ENCODE data around the gene ST7. TPM values are rescaled to one million over a fixed set of nuclear protein-coding genes. Genes with fewer than 3 reads are reported as not detected.
A peak's percentile ranks its signal among the peaks of the same experiment; 100 is the strongest.

Gene ST7
- polyA plus RNA-seq, 1 donor (not counting 4 experiments of a cell fraction or from before 2014, with no cell fraction given): 16.9 TPM

DNA sequence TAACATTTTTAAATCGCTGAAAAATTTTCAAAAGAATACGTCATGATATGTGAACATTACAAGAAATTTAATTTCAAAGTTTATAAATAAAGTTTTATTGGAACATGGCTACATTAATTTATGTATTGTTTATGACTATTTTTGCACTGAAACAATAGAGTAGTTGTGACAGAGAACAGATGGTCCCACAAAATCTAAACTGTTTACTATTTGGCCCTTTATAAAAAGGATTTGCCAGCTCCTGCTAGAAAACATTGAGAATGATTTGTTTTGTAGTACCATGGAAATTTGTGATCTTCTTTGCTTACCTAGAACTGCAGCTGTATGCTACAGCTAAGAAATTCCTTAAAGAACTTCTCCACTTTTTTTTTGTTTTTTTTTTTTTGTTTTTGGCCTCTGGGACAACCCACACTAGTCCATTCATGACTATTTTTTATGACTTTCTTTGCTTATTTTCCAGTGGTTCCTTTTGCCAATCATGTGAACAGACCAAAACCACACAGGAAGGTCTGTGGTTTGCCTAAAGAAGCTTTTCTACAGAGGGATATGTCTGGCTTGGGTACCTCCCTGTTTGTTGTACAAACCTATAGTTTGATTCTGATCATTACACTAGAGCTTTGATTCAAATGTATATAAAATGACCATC, 55.7 kb downstream of the ST7 start:
- Histone ChIP-seq H3K27me3 (ENCODE audit: control insufficient read depth, extremely low read depth, insufficient read depth, low read length) (no peaks in the 10 kb centered on the region), H3K9me3 (ENCODE audit: control insufficient read depth, low read depth, low read length) (no peaks in the 10 kb centered on the region), H3K4me3 (ENCODE audit: control insufficient read depth in 2 of 3, extremely low read depth in 1 of 3, insufficient read depth in 2 of 3, low read depth in 1 of 3, low read length in 3 of 3) (no peak overlapping the region), H4K20me1 (ENCODE audit: control insufficient read depth, extremely low read depth, insufficient read depth, low read length) (no peaks in the 10 kb centered on the region), H3K4me2 (ENCODE audit: control insufficient read depth, extremely low read depth, insufficient read depth, low read depth, low read length) (peak overlapping the region; percentile 25), H3K36me3 (ENCODE audit: control insufficient read depth in 2 of 2, extremely low read depth in 1 of 2, insufficient read depth in 2 of 2, low read length in 2 of 2) (no peaks in the 10 kb centered on the region), H3K9me1 (ENCODE audit: control insufficient read depth, extremely low read depth, insufficient read depth, low read length) (no peaks in the 10 kb centered on the region), H3K27ac (ENCODE audit: control insufficient read depth, insufficient read depth, low read length) (no peak overlapping the region), H3K79me2 (ENCODE audit: control insufficient read depth, insufficient read depth, low read length) (peaks cover 6% of the 10 kb centered on the region), H3K4me1 (ENCODE audit: control insufficient read depth, extremely low read depth, insufficient read depth, low read length) (peaks cover 8% of the 10 kb centered on the region), H2AFZ (ENCODE audit: control insufficient read depth, low read length) (no peak overlapping the region), H3K9ac (ENCODE audit: control insufficient read depth, extremely low read depth, insufficient read depth, low read length) (no peak overlapping the region)
- TF ChIP-seq, protein P1, sequence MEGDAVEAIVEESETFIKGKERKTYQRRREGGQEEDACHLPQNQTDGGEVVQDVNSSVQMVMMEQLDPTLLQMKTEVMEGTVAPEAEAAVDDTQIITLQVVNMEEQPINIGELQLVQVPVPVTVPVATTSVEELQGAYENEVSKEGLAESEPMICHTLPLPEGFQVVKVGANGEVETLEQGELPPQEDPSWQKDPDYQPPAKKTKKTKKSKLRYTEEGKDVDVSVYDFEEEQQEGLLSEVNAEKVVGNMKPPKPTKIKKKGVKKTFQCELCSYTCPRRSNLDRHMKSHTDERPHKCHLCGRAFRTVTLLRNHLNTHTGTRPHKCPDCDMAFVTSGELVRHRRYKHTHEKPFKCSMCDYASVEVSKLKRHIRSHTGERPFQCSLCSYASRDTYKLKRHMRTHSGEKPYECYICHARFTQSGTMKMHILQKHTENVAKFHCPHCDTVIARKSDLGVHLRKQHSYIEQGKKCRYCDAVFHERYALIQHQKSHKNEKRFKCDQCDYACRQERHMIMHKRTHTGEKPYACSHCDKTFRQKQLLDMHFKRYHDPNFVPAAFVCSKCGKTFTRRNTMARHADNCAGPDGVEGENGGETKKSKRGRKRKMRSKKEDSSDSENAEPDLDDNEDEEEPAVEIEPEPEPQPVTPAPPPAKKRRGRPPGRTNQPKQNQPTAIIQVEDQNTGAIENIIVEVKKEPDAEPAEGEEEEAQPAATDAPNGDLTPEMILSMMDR (optimal IDR thresholded peaks at IDR 0.05 in 1 of 3, IDR thresholded peaks at IDR 0.05 in 1 of 3, conservative IDR thresholded peaks at IDR 0.05 in 1 of 3; ENCODE audit: extremely low read depth in 1 of 3, insufficient read depth in 2 of 3, low read length in 3 of 3): no peak
- TF ChIP-seq EZH2 (IDR thresholded peaks at IDR 0.05; ENCODE audit: low read length): no peak
- dilution Hi-C loops (cut with MboI; ENCODE audit: extremely low pct_ligation_motif_present, low sequenced_read_pairs): no loop called here
- DNase-seq (ENCODE audit: low read depth, low spot score): no peak
- no peak for FAIRE-seq

DNA sequence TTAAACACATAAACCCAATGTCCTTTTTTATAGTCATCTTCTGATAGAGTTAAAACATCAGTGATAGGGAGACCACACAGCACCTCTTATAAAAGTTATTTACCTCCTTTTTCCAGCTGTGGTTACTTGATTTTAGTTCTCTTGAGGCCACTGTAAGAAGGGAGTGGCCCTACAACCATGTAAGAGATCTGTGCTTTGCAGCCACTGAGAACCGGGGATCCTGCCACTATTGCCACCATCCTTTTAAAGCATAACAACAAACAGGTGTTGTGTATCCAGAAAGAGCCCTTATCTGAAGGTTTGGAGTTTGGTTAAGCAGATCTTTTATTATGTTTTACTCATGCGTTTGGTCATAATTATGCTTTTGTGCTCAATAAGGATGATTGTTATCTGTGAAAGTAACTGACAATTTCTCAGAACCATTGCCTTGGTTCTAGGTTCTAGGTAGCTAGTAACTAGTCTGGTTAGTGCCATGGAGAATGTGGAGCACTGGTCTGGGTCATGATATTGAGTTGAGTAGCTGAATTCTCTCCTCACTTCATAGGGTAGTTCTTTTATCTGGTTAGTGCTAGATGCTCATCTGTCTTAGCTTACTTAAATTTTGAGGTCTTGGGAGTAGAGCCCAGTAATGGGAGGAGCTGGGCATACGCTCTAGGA, 56.5 kb downstream of the ST7 start:
- Histone ChIP-seq H4K20me1 (ENCODE audit: control insufficient read depth, extremely low read depth, insufficient read depth, low read length) (no peaks in the 10 kb centered on the region), H3K27me3 (ENCODE audit: control insufficient read depth, extremely low read depth, insufficient read depth, low read length) (no peaks in the 10 kb centered on the region), H3K36me3 (ENCODE audit: control insufficient read depth in 2 of 2, extremely low read depth in 1 of 2, insufficient read depth in 2 of 2, low read length in 2 of 2) (no peaks in the 10 kb centered on the region), H3K27ac (ENCODE audit: control insufficient read depth, insufficient read depth, low read length) (no peak overlapping the region), H2AFZ (ENCODE audit: control insufficient read depth, low read length) (no peak overlapping the region), H3K9me3 (ENCODE audit: control insufficient read depth, low read depth, low read length) (no peaks in the 10 kb centered on the region), H3K4me3 (ENCODE audit: control insufficient read depth in 2 of 3, extremely low read depth in 1 of 3, insufficient read depth in 2 of 3, low read depth in 1 of 3, low read length in 3 of 3) (no peak overlapping the region), H3K9ac (ENCODE audit: control insufficient read depth, extremely low read depth, insufficient read depth, low read length) (no peak overlapping the region), H3K4me1 (ENCODE audit: control insufficient read depth, extremely low read depth, insufficient read depth, low read length) (peaks cover 16% of the 10 kb centered on the region), H3K4me2 (ENCODE audit: control insufficient read depth, extremely low read depth, insufficient read depth, low read depth, low read length) (no peak overlapping the region), H3K79me2 (ENCODE audit: control insufficient read depth, insufficient read depth, low read length) (peaks cover 6% of the 10 kb centered on the region), H3K9me1 (ENCODE audit: control insufficient read depth, extremely low read depth, insufficient read depth, low read length) (no peaks in the 10 kb centered on the region)
- no peak for FAIRE-seq
- no peak for TF ChIP-seq EZH2 (IDR thresholded peaks at IDR 0.05; ENCODE audit: low read length)
- TF ChIP-seq, protein P1 (optimal IDR thresholded peaks at IDR 0.05 in 1 of 3, IDR thresholded peaks at IDR 0.05 in 1 of 3, conservative IDR thresholded peaks at IDR 0.05 in 1 of 3; ENCODE audit: extremely low read depth in 1 of 3, insufficient read depth in 2 of 3, low read length in 3 of 3): no peak
- dilution Hi-C loops (cut with MboI; ENCODE audit: extremely low pct_ligation_motif_present, low sequenced_read_pairs): no loop called here
- no peak for DNase-seq (ENCODE audit: low read depth, low spot score)
